ENCODE results near the gene EMC8. TPM values are rescaled to one million over a fixed set of nuclear protein-coding genes. Genes with fewer than 3 reads are reported as not detected.

EMC8 gene
- total and polyA plus RNA-seq, 2 of the 8 experiments (the other 6 are each of a cell fraction or from before 2014, with no cell fraction given): 52.2 to 69.7 TPM

GRCh38 chr16:85805442-85806045 lies 6.2 kb upstream of the EMC8 start (continued):
- TF ChIP-seq, protein P1, sequence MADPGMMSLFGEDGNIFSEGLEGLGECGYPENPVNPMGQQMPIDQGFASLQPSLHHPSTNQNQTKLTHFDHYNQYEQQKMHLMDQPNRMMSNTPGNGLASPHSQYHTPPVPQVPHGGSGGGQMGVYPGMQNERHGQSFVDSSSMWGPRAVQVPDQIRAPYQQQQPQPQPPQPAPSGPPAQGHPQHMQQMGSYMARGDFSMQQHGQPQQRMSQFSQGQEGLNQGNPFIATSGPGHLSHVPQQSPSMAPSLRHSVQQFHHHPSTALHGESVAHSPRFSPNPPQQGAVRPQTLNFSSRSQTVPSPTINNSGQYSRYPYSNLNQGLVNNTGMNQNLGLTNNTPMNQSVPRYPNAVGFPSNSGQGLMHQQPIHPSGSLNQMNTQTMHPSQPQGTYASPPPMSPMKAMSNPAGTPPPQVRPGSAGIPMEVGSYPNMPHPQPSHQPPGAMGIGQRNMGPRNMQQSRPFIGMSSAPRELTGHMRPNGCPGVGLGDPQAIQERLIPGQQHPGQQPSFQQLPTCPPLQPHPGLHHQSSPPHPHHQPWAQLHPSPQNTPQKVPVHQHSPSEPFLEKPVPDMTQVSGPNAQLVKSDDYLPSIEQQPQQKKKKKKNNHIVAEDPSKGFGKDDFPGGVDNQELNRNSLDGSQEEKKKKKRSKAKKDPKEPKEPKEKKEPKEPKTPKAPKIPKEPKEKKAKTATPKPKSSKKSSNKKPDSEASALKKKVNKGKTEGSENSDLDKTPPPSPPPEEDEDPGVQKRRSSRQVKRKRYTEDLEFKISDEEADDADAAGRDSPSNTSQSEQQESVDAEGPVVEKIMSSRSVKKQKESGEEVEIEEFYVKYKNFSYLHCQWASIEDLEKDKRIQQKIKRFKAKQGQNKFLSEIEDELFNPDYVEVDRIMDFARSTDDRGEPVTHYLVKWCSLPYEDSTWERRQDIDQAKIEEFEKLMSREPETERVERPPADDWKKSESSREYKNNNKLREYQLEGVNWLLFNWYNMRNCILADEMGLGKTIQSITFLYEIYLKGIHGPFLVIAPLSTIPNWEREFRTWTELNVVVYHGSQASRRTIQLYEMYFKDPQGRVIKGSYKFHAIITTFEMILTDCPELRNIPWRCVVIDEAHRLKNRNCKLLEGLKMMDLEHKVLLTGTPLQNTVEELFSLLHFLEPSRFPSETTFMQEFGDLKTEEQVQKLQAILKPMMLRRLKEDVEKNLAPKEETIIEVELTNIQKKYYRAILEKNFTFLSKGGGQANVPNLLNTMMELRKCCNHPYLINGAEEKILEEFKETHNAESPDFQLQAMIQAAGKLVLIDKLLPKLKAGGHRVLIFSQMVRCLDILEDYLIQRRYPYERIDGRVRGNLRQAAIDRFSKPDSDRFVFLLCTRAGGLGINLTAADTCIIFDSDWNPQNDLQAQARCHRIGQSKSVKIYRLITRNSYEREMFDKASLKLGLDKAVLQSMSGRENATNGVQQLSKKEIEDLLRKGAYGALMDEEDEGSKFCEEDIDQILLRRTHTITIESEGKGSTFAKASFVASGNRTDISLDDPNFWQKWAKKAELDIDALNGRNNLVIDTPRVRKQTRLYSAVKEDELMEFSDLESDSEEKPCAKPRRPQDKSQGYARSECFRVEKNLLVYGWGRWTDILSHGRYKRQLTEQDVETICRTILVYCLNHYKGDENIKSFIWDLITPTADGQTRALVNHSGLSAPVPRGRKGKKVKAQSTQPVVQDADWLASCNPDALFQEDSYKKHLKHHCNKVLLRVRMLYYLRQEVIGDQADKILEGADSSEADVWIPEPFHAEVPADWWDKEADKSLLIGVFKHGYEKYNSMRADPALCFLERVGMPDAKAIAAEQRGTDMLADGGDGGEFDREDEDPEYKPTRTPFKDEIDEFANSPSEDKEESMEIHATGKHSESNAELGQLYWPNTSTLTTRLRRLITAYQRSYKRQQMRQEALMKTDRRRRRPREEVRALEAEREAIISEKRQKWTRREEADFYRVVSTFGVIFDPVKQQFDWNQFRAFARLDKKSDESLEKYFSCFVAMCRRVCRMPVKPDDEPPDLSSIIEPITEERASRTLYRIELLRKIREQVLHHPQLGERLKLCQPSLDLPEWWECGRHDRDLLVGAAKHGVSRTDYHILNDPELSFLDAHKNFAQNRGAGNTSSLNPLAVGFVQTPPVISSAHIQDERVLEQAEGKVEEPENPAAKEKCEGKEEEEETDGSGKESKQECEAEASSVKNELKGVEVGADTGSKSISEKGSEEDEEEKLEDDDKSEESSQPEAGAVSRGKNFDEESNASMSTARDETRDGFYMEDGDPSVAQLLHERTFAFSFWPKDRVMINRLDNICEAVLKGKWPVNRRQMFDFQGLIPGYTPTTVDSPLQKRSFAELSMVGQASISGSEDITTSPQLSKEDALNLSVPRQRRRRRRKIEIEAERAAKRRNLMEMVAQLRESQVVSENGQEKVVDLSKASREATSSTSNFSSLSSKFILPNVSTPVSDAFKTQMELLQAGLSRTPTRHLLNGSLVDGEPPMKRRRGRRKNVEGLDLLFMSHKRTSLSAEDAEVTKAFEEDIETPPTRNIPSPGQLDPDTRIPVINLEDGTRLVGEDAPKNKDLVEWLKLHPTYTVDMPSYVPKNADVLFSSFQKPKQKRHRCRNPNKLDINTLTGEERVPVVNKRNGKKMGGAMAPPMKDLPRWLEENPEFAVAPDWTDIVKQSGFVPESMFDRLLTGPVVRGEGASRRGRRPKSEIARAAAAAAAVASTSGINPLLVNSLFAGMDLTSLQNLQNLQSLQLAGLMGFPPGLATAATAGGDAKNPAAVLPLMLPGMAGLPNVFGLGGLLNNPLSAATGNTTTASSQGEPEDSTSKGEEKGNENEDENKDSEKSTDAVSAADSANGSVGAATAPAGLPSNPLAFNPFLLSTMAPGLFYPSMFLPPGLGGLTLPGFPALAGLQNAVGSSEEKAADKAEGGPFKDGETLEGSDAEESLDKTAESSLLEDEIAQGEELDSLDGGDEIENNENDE (IDR thresholded peaks at IDR 0.05; ENCODE audit: insufficient replicate concordance, low read length): no peak
- no peak for TF ChIP-seq MAFK (IDR thresholded peaks at IDR 0.05; ENCODE audit: low read depth, low read length)
- TF ChIP-seq RAD21 (IDR thresholded peaks at IDR 0.05 in 1 of 2, conservative IDR thresholded peaks at IDR 0.05 in 1 of 2; ENCODE audit: low read depth in 2 of 2, low read length in 2 of 2): no peak
- no peak for TF ChIP-seq KDM5A (IDR thresholded peaks at IDR 0.05; ENCODE audit: low read length)
- TF ChIP-seq ASH2L (IDR thresholded peaks at IDR 0.05; ENCODE audit: low read length): no peak
- TF ChIP-seq SUZ12 (IDR thresholded peaks at IDR 0.05; ENCODE audit: low read length): no peak
- TF ChIP-seq JUN (IDR thresholded peaks at IDR 0.05; ENCODE audit: low read depth, low read length): no peak
- TF ChIP-seq JUND (IDR thresholded peaks at IDR 0.05; ENCODE audit: low read length): no peak

All from H1 (cell line).